B cell (primary cell): Measurements from ENCODE around the gene MEN1. TPM values are rescaled to one million over a fixed set of nuclear protein-coding genes. Genes with fewer than 3 reads are reported as not detected.

Experiments
- ATAC-seq: fragments of 200-7000 bp; cut with Tn5 transposase; one replicate; pipeline ENCODE4 v1.10.0; 2021; ENCODE audit warnings: low read depth, mild to moderate bottlenecking, moderate number of reproducible peaks, moderate library complexity
- CTCF ChIA-PET: fragments of 350-600 bp; sonication (Branson Sonifier 250); formaldehyde crosslinking; loops from one replicate; lab custom pipeline; 2021; ENCODE audit warnings: antibody characterized with exemption, inconsistent platforms; lab: Charles Lee
- POLR2A ChIA-PET: fragments of 350-600 bp; sonication (Branson Sonifier 250); formaldehyde crosslinking; loops from one replicate; lab custom pipeline; 2021; ENCODE audit warnings: antibody characterized with exemption; lab: Charles Lee
- DNase-seq: peaks from one replicate; pipeline ENCODE4 v3.0.0; 2013
- H2AFZ ChIP-seq: 2 replicates; pipeline ENCODE4 v1.6.1; 2012; ENCODE audit warnings: mild to moderate bottlenecking, low read depth, low read length; ENCODE audit not compliant: insufficient read depth, poor library complexity, severe bottlenecking
- H3K27ac ChIP-seq, 2 donors: 1 replicate in 1 of 2; 2 replicates in 1 of 2; pipeline ENCODE4 v1.5.1; 2012 to 2013; ENCODE audit warnings: low read length in 2 of 2, mild to moderate bottlenecking in 2 of 2, moderate library complexity in 1 of 2
- H3K27me3 ChIP-seq, 4 experiments: fragments of 200-600 bp in 1 of 4; sonication (generic) in 1 of 4; replicated peaks in 1 of 4; 1 replicate in 2 of 4; 2 replicates in 2 of 4; pipeline versions ENCODE4 v1.6.1 to v1.7.0; 2013 to 2016; ENCODE audit warnings: low read length in 3 of 4, mild to moderate bottlenecking in 2 of 4, mixed read lengths in 1 of 4, moderate library complexity in 1 of 4; ENCODE audit not compliant: insufficient read depth in 4 of 4, control insufficient read depth in 3 of 4; ENCODE audit errors: control extremely low read depth in 1 of 4
- H3K36me3 ChIP-seq, 2 experiments: replicated peaks in 1 of 2; 1 replicate in 1 of 2; 2 replicates in 1 of 2; pipeline versions ENCODE4 v1.6.1 to v1.7.1; 2013; ENCODE audit warnings: low read length in 1 of 2; ENCODE audit not compliant: insufficient read depth in 2 of 2, control insufficient read depth in 1 of 2; ENCODE audit errors: control extremely low read depth in 1 of 2, extremely low read depth in 1 of 2
- H3K4me1 ChIP-seq, 2 donors: fragments of 200-600 bp in 1 of 2; sonication (generic) in 1 of 2; 1 replicate in 1 of 2; 2 replicates in 1 of 2; pipeline versions ENCODE4 v1.5.1 to v1.6.1; 2013 to 2017; ENCODE audit warnings: low read length in 2 of 2; ENCODE audit not compliant: control insufficient read depth in 2 of 2, insufficient read depth in 2 of 2
- H3K4me2 ChIP-seq: replicated peaks from 2 replicates; pipeline ENCODE3; 2012; ENCODE audit warnings: mild to moderate bottlenecking, low read depth, low read length; ENCODE audit not compliant: poor library complexity, severe bottlenecking
- H3K4me3 ChIP-seq, 5 experiments: fragments of 200-600 bp in 1 of 5; sonication (generic) in 1 of 5; 1 replicate in 3 of 5; 2 replicates in 2 of 5; pipeline versions ENCODE4 v1.5.1 to v1.7.0; 2011 to 2016; ENCODE audit warnings: low read length in 4 of 5, mild to moderate bottlenecking in 4 of 5, low read depth in 2 of 5, control low read depth in 1 of 5, moderate library complexity in 1 of 5; ENCODE audit not compliant: insufficient read depth in 1 of 5; ENCODE audit errors: control extremely low read depth in 1 of 5, extremely low read depth in 1 of 5
- H3K79me2 ChIP-seq: fragments of 200-600 bp; sonication (generic); one replicate; pipeline ENCODE4 v1.6.0; 2016; ENCODE audit warnings: low read length; ENCODE audit not compliant: control insufficient read depth, insufficient read depth
- H3K9ac ChIP-seq: fragments of 200-600 bp; sonication (generic); 2 replicates; pipeline ENCODE4 v1.6.1; 2017; ENCODE audit warnings: mild to moderate bottlenecking, low read length, moderate library complexity
- H3K9me3 ChIP-seq, 3 donors: one replicate each; pipeline versions ENCODE4 v1.6.1 to v1.7.1; 2013; ENCODE audit warnings: low read length in 2 of 3; ENCODE audit not compliant: control insufficient read depth in 2 of 3, insufficient read depth in 1 of 3; ENCODE audit errors: control extremely low read depth in 1 of 3
- H4K20me1 ChIP-seq: 2 replicates; pipeline ENCODE4 v1.6.0; 2012; ENCODE audit warnings: mild to moderate bottlenecking, low read length; ENCODE audit not compliant: insufficient read depth, control insufficient read depth, poor library complexity, severe bottlenecking
- H3K27ac Mint-ChIP-seq: one replicate; pipeline ENCODE4 v1.8.0; 2021; ENCODE audit warnings: mixed read lengths
- H3K27me3 Mint-ChIP-seq: one replicate; pipeline ENCODE4 v1.8.0; 2021; ENCODE audit warnings: mixed read lengths
- H3K4me1 Mint-ChIP-seq: one replicate; pipeline ENCODE4 v1.8.0; 2021; ENCODE audit warnings: mixed read lengths
- H3K4me3 Mint-ChIP-seq: one replicate; pipeline ENCODE4 v1.8.0; 2021; ENCODE audit warnings: mixed read lengths
- H3K9me3 Mint-ChIP-seq: one replicate; pipeline ENCODE4 v1.8.0; 2022; ENCODE audit warnings: mixed read lengths; ENCODE audit not compliant: insufficient read depth
- CTCF ChIP-seq: fragments of 200-600 bp; IDR thresholded peaks from one replicate; pipeline ENCODE4 v1.8.0; 2022; ENCODE audit warnings: antibody characterized with exemption, mild to moderate bottlenecking
- EZH2 ChIP-seq: IDR thresholded peaks from 2 replicates; pipeline ENCODE4 v1.6.1; 2012; ENCODE audit warnings: borderline replicate concordance, low read depth, mild to moderate bottlenecking, moderate library complexity, low read length; ENCODE audit not compliant: insufficient read depth, poor library complexity, severe bottlenecking
- WGBS: methylation state at CpG from one replicate; pipeline ENCODE4 v1.1.5; 2013; ENCODE audit warnings: missing lambda C conversion rate; ENCODE audit not compliant: insufficient coverage; 5-methylcytosine and 5-hydroxymethylcytosine counted together
- intact Hi-C: fragments of 100-400 bp; cut with micrococcal nuclease; formaldehyde crosslinking; loops from one replicate; pipeline ENCODE4 v1.10.0; 2022
- polyA plus RNA-seq: library from polyadenylated mRNA; depleted of rRNA; stranded (reverse); fragments of >200 nt; gene quantifications from 2 replicates; pipeline ENCODE4 v1.2.3, GENCODE V29; 2012
- total RNA-seq, 2 donors: library from RNA; stranded (reverse); fragments of 120-200 nt in 1 of 2; gene quantifications; 1 replicate in 1 of 2; 2 replicates in 1 of 2; pipeline versions ENCODE4 v1.2.3 to v1.2.4, GENCODE V29; 2013 to 2022

Gene MEN1
- total and polyA plus RNA-seq, 2 donors (not counting 1 experiment from before 2014, with no cell fraction given): 48.2 to 68.5 TPM

- ChIA-PET POLR2A (interaction anchor here (0.6 to 1.0 kb wide), 5 partner anchors 11 to 225 kb away, joined by 3 to 9 read pairs (median 3); partner anchors contain the start of genes ARL2, MEN1 and RASGRP2), CTCF (interaction anchor here (0.6 to 6.6 kb wide), 16 partner anchors 10 to 107 kb away, joined by 3 to 73 read pairs (median 4); partner anchors contain the start of genes CDC42BPG, MAP4K2, MEN1 and RASGRP2)
- no peaks in the 10 kb centered on the region for H3K27me3 Mint-ChIP-seq
- no peak overlapping the region for H3K27ac Mint-ChIP-seq
- Histone ChIP-seq H2AFZ (no peak overlapping the region), H3K9me3 (no peaks in the 10 kb centered on the region), H4K20me1 (no peaks in the 10 kb centered on the region), H3K4me3 (no peak overlapping the region), H3K79me2 (no peaks in the 10 kb centered on the region), H3K27ac (no peak overlapping the region), H3K4me1 (peaks cover 8 to 11% of the 10 kb centered on the region in 2 donors), H3K9ac (no peak overlapping the region), H3K27me3 (no peaks in the 10 kb centered on the region), H3K4me2 (no peak overlapping the region), H3K36me3 (peaks cover 4 to 41% of the 10 kb centered on the region in 2 experiments)
- 95% methylated on average over 6 of the region's 9 CpGs for WGBS
- DNase-seq (no peak), ATAC-seq (no peak)
- peaks cover 10% of the 10 kb centered on the region for H3K4me1 Mint-ChIP-seq
- H3K9me3 Mint-ChIP-seq: no peaks in the 10 kb centered on the region
- intact Hi-C loops: no loop called here
- TF ChIP-seq EZH2 (no peak), CTCF (no peak)
- H3K4me3 Mint-ChIP-seq: no peak overlapping the region
Measured at GRCh38 chr11:64788321-64789215, 21.8 kb downstream of the MEN1 start.
